Thoracic aorta (tissue), 2 donors: ENCODE measurements around the gene PLOD1. TPM values are rescaled to one million over a fixed set of nuclear protein-coding genes. Genes with fewer than 3 reads are reported as not detected.

ENCODE experiments used
- ATAC-seq: fragments of 150-250 bp; one replicate; pipeline ENCODE4 v1.8.0; 2017; ENCODE audit warnings: low read depth; ENCODE audit not compliant: insufficient number of reproducible peaks, low FRiP score
- DNase-seq: peaks from one replicate; pipeline ENCODE4 v3.0.0-alpha.2; 2020; ENCODE audit warnings: low spot score
- H3K27ac ChIP-seq, 2 donors: fragments of 200-600 bp; sonication (generic); 1 replicate in 1 of 2; 2 replicates in 1 of 2; pipeline ENCODE4 v1.5.1; 2016; ENCODE audit warnings: mild to moderate bottlenecking in 2 of 2, moderate library complexity in 2 of 2
- H3K27me3 ChIP-seq: fragments of 200-600 bp; sonication (generic); replicated peaks from 2 replicates; pipeline ENCODE4 v1.6.0; 2016; ENCODE audit warnings: mild to moderate bottlenecking; ENCODE audit not compliant: insufficient read depth
- H3K36me3 ChIP-seq: fragments of 200-600 bp; sonication (generic); one replicate; pipeline ENCODE4 v1.5.1; 2016
- H3K4me1 ChIP-seq, 2 donors: fragments of 200-600 bp; sonication (generic); 1 replicate in 1 of 2; 2 replicates in 1 of 2; pipeline versions ENCODE4 v1.5.1 to v1.6.0; 2016; ENCODE audit warnings: low read depth in 2 of 2, mild to moderate bottlenecking in 1 of 2; ENCODE audit not compliant: control insufficient read depth in 1 of 2
- H3K4me3 ChIP-seq: fragments of 200-600 bp; sonication (generic); 2 replicates; pipeline ENCODE4 v1.5.1; 2016; ENCODE audit warnings: mild to moderate bottlenecking
- H3K9me3 ChIP-seq: fragments of 200-600 bp; sonication (generic); 2 replicates; pipeline ENCODE4 v1.5.1; 2016
- total RNA-seq, 2 donors: library from RNA; depleted of rRNA; stranded (reverse); fragments of >200 nt; gene quantifications; one replicate each; pipeline versions ENCODE4 v1.1.0 to v1.2.3, GENCODE V29; 2016
- TF ChIP-seq, protein P1 (sequence below): fragments of 200-600 bp; sonication (generic); IDR thresholded peaks from one replicate; pipeline ENCODE4 v1.5.1; 2019; ENCODE audit warnings: antibody characterized with exemption

PLOD1 gene
- total RNA-seq, 2 donors from 2014 or later: 71.3 to 123 TPM

DNA sequence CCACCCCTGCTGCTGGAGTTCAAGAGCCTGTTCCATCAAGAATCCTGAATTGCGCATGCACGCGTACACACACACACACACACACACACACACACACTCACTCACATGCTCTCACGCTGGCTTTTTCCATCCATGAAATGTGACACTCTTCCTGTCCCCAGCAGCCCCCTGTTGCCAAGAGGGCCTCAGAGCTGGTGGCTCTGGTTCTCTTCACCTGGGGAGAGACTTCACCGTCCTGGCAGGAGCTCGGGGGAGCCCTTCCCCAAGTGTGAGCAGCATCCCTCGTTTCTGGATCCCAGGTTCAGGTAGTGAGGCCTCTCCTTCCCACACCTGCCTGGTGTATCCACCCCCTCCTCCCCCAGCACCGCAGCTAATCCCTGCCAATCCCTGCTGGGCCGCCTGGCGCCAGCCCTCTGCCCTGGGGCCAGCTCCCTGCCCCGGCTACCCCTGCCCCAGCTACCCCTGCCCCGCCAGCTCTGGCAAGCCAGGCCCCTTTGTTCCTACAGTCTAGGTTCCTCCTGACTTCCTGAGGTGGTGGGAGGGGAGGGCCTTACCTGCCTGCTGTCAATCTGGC is 9.9 kb downstream of the PLOD1 start:
- Histone ChIP-seq H3K4me1 (peaks cover 3 to 11% of the 10 kb centered on the region in 2 donors), H3K27ac (no peak overlapping the region), H3K36me3 (peaks cover 4% of the 10 kb centered on the region), H3K9me3 (no peaks in the 10 kb centered on the region), H3K27me3 (no peaks in the 10 kb centered on the region), H3K4me3 (no peak overlapping the region)
- ATAC-seq (no peak), DNase-seq (no peak)
- TF ChIP-seq, protein P1, sequence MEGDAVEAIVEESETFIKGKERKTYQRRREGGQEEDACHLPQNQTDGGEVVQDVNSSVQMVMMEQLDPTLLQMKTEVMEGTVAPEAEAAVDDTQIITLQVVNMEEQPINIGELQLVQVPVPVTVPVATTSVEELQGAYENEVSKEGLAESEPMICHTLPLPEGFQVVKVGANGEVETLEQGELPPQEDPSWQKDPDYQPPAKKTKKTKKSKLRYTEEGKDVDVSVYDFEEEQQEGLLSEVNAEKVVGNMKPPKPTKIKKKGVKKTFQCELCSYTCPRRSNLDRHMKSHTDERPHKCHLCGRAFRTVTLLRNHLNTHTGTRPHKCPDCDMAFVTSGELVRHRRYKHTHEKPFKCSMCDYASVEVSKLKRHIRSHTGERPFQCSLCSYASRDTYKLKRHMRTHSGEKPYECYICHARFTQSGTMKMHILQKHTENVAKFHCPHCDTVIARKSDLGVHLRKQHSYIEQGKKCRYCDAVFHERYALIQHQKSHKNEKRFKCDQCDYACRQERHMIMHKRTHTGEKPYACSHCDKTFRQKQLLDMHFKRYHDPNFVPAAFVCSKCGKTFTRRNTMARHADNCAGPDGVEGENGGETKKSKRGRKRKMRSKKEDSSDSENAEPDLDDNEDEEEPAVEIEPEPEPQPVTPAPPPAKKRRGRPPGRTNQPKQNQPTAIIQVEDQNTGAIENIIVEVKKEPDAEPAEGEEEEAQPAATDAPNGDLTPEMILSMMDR: no peak

DNA sequence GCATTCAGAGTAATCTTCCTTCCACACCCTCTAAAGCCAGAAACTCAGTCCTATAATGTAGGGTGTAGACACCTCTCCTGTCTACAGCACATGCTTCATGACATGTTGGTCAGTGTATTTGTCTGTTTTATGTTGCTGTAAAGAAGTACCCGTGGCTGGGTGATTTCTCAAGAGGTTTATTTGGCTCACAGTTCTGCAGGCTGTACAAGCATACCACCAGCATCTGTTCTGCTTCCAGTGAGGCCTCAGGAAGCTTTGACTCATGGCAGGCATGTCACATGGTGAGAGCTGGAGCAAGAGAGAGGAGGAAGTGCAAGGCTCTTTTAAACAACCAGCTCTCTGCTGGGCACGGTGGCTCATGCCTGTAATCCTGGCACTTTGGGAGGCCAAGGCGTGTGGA is 12.1 kb downstream of the PLOD1 start:
- no peaks in the 10 kb centered on the region for H3K9me3 ChIP-seq
- ATAC-seq: no peak

DNA sequence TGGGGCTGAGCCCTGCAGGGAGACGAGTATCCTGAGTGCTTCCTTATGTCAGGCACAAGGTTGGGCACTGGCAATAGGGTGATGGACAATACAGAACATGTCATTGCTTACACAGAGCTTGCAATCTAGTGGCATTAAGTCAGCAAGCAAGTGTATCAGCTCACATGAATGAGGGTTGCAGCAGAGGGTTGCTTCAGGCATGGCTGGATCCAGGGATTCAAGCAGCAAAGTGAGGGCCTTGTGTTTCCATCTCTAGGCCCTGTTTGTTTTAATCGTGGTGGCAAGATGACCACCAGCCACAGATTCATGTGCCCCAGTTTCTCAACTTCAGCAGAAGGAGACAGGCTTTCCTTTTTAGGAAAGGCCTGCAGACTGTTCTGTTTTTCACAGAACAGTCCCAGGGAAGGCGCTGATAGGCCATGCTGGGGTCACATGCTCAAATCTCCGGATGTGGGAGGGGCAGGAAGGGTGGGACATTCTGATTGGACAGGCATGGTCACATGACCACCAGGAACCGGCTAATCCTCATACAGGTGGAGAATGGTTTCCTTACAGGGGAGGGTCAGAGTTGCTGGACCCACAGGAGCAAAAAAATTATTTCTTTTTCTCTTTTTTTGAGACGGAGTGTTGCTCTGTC is 14.4 kb downstream of the PLOD1 start:
- Histone ChIP-seq H3K4me1 (no peaks in the 10 kb centered on the region), H3K27ac (no peak overlapping the region), H3K4me3 (no peak overlapping the region), H3K27me3 (no peaks in the 10 kb centered on the region), H3K36me3 (peaks cover 14% of the 10 kb centered on the region), H3K9me3 (no peaks in the 10 kb centered on the region)
- DNase-seq (no peak), ATAC-seq (no peak)
- TF ChIP-seq, protein P1: no peak

More for the DNA sequence above, 12.1 kb downstream of the PLOD1 start:
- no peaks in the 10 kb centered on the region for H3K27me3 ChIP-seq
- TF ChIP-seq, protein P1: no peak
- no peak for DNase-seq
- no peak overlapping the region for H3K27ac ChIP-seq
- H3K4me3 ChIP-seq: no peak overlapping the region
- peaks cover 14% of the 10 kb centered on the region for H3K36me3 ChIP-seq
- no peaks in the 10 kb centered on the region for H3K4me1 ChIP-seq

DNA sequence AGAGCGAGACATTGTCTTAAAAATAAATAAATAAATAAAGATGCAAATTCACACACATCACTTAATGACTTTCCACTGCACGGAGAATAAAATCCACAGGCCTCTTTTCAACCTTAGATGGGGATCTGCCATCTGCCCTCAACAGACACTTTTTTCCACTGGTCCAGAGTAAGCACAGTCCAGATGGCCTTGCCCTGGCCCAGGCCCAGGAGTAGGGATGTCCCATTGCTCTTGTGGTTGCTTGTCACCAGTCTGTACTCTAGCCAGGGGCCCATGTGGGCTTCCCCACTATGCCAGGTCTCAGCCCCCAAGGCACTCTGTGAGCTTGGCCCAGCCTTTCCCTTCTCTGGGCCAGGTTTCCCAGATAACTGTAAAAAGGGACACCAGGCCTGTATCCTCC is 17.4 kb downstream of the PLOD1 start:
- Histone ChIP-seq H3K27me3 (no peaks in the 10 kb centered on the region), H3K9me3 (no peaks in the 10 kb centered on the region), H3K27ac (no peak overlapping the region), H3K4me3 (no peak overlapping the region), H3K36me3 (peaks cover 27% of the 10 kb centered on the region), H3K4me1 (no peaks in the 10 kb centered on the region)
- ATAC-seq: no peak
- no peak for DNase-seq
- TF ChIP-seq, protein P1: no peak

DNA sequence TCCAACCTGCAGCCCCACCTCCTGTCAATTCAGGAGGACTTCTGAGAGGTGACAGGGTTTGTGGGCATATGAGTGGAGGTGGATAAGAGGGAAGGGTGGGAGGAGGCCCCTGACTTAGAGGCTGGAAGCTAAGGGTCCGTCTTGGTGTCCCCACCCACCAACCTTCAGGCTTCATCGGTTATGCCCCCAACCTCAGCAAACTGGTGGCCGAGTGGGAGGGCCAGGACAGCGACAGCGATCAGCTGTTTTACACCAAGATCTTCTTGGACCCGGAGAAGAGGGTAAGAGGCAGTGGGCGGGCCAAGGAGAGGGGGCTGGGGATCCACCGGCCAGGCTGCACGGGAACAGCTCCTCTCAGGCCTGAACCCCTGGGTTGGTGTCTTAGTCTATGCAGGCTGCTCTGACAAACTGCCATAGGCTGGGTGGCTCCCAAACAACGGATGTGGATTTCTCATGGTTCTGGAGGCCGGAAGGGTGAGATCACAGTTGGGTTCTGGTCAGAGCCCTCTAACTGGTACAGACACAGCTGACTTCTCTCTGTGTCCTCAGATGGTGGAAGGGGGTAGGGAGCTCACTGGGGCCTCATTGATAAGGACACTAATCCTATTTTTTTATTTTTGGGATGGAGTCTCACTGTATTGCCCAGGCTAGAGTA is 18.1 kb downstream of the PLOD1 start:
- ATAC-seq: no peak
- H3K36me3 ChIP-seq: peaks cover 32% of the 10 kb centered on the region

More for the DNA sequence above, 18.1 kb downstream of the PLOD1 start:
- Histone ChIP-seq H3K27me3 (no peaks in the 10 kb centered on the region), H3K9me3 (no peaks in the 10 kb centered on the region), H3K4me1 (no peaks in the 10 kb centered on the region), H3K27ac (no peak overlapping the region), H3K4me3 (no peak overlapping the region)
- DNase-seq: no peak
- TF ChIP-seq, protein P1: no peak
